UCSD-AML1 (cell line): ENCODE results near the gene CST11.

Experiments used
- DNase-seq: peaks from one replicate; lab custom pipeline; 2025; ENCODE audit not compliant: unreplicated experiment; lab: John Stamatoyannopoulos, UW

CST11 gene

DNA sequence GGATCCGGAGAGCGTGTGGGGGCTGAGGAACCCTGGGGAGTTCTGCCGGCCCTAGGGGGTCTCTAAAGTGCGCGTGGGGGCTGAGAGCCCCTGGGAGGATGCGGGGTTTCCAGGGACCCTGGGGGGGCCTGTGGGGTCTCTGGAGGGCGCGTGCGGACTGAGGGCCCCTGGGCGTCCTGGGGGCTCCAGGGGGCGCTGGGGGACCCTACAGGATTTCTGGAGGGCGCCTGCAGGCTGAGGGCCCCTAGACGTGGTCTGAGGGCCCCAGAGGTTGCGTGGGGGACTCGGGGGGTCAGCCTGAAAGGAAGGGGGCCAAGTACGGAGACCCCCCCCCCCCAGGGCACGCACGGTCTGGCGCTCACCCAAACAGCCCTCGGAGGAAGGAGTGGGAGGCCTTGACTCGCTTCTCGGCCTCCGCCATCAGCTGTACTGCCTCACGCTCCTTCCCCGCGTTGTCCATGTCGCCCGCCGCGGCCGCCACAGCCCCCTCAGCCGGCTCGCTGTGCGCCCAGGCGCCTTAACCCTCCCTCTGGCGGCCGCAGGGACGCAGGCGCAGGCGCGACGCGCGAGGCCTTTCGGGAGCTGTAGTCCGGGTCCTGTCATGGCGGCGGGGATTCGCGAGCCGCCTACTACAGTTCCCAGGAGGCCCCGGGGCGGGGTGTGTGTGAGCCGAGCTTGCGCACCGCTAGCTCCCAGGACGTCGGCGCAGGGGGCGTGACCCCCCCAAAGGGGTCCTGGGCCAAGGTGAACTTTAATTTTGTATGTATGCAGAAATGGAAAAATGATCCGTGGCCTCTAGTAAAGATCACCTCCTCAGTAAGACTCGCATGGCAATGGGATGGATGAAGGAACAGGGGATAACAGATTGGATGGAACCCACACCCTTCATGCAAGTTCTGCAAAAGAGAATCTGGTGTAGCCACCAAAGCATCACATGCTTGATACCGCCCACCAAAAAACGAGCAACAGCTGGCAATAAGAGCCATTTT is 31.4 kb downstream of the CST11 start, which contains the start of gene NAPB:
Gene NAPB, minus strand, starts transcription at position 546 of the 989 bp plus-strand sequence. Its CDS starts 86 bp downstream, at position 460.
- peak; percentile 96 for DNase-seq

- no peak for DNase-seq
Observed at GRCh38 chr20:23419995-23420901, 32.4 kb downstream of the CST11 start.

- DNase-seq, result no peak
Observed at GRCh38 chr20:23419657-23419994, 33.0 kb downstream of the CST11 start.

- DNase-seq, result no peak
Observed at GRCh38 chr20:23417861-23418260, 34.8 kb downstream of the CST11 start.

- DNase-seq, result no peak
Observed at GRCh38 chr20:23415959-23416583, 36.6 kb downstream of the CST11 start.

DNA sequence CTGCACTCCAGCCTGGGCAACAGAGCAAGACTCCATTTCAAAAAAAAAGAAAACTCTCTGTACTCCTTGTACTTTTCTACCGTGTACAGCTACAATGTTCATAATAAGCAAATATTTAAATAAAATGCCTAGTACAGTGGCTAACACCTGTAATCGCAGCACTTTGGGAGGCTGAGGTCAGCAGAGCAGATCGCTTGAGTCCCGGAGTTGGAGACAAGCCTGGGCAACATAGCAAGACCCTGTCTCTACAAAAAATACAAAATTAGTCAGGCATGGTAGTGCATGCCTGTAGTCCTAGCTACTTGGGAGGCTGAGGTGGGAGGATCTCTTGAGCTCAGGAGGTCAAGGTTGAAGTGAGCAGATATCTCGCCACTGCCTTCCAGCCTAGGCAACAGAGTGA is 37.1 kb downstream of the CST11 start:
- DNase-seq, result no peak

DNA sequence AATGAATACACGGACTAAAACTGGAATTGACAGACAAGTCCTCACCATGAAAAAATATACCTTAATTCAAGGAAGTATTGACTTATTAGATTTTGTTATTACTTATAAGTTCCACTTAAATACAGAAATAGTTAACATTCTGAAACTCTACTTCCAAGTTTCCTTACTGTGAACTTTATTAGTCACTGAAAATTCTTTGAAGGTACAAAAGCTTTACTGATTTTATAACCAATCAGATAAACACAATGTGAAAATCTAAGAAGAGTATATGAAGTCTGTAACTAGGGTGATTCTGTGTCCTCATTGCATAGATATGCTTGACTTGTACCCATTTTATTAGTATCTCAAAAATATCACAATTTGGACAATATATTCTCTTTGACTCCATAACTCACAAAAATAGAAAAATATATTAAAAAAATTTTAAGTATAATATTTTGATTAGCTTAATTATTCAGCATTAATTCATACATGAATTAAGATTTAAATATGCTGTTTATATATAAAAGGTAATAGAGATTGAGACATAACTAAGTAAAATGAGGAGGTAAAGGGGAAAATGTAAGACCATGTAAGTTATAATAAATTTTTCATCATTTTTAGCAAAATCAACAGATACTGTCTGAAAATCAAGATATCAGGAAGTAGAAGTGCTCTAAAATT is 38.0 kb downstream of the CST11 start:
- no peak for DNase-seq

- DNase-seq, result no peak
Observed at GRCh38 chr20:23413862-23414422, 38.7 kb downstream of the CST11 start.

DNA sequence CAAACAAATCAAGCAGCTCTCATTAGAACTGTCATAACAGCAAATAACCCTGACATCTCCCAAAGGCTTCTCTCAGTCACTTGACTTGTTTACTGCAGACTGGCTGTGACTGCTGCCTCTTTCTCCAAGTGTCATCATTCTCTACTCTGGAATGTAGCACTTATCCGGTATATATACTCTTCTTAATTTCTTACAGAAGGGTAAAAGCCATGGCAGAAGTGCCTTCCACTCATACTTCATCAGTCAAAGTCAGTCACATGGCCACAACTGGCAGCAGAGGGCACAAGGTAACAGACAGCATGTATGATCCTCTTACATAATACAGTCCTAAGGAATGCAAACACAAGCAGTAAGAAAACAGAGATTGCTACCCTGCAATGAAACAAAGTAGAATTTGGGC is 40.6 kb downstream of the CST11 start:
- no peak for DNase-seq

GRCh38 chr20:23410916-23411695 is 41.6 kb downstream of the CST11 start:
- no peak for DNase-seq

DNA sequence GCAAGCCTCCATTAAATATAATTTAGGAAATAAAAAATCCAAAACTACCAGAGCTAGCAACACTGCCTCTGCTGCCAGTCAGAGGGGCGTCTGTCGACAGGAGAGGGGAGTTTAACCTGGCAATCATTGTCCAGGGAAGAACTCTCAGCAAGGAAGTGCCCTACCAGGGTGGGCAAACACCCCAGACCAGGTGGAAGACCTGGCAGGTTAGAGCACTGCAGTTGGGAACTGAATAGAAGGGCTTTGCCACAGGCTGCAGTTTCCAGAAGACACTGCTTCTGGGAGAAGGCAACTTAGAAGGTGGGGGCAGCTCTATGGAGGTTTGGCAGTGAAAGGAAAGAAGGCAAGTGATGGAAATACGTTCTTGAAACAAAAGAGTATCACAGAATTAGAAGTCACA is 42.9 kb downstream of the CST11 start:
- no peak for DNase-seq

- no peak for DNase-seq
Observed at GRCh38 chr20:23408957-23409356, 43.7 kb downstream of the CST11 start.

GRCh38 chr20:23407781-23408464 is 44.8 kb downstream of the CST11 start:
- DNase-seq, result no peak

DNA sequence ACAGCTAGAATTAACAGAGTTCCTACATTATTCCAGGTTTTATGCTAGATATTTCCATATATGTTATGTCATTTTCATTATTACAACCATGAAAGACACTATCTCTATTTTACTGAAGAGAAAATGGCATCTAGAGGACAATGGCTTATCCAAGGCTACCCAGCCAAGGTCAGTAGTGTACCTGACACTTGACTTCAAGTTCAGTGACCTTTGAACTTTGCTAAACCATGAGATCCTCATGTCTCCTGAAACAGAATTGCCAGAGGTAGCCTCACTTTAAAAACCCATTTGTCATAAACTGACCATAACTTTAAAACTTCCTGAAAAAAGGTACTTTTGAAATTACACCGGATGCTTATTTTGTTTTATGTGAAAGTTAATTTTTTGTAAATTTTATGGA is 45.8 kb downstream of the CST11 start:
- DNase-seq, result no peak

GRCh38 chr20:23404196-23404595 is 48.5 kb downstream of the CST11 start:
- no peak for DNase-seq

DNA sequence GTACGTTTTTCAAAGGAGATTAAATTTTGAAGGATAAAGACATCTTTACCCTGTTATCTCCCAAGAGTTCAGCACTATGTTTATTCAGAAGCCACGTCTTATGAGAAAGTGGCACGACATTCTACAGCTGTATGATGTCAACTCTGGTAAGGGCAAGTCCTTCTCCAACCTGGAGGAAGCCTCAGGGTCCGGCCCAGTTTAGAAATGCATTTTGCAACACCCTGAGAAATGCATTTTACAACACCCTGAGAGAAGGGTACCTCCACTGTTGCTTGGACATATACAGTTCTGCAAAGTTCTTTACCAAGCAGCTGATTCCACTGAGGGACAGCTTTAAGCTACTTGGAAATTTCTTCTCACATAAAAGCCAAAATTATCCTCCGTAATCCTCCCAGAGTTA is 48.9 kb downstream of the CST11 start:
- DNase-seq, result no peak

DNA sequence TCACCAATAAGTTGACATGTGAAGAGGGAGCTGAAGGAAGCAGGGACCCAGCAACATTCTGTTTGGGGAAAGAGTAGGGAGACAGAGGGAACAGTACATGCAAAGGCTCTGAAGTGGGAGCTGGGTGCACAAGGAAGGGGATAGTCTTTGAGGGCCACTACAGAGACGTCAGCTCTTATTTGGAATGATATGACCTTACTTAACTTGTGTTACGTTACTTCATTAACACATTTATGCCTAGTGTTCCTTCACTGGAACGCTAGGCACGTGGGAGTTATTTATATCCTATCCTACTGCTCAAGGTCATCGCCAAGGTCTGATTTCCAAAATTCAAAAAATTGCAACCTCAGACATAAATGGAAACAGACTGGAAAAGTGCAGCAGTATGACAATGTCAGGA is 51.6 kb downstream of the CST11 start:
- DNase-seq, result no peak
